GM18951 (cell line): ENCODE measurements around the gene ZNF837.

ENCODE experiments used
- POLR2A ChIP-seq: IDR thresholded peaks from 4 replicates; pipeline ENCODE4 v1.6.1; 2011; ENCODE audit warnings: mild to moderate bottlenecking; ENCODE audit not compliant: insufficient read length, insufficient read depth; ENCODE audit errors: extremely low read depth
- in situ Hi-C: fragments of 300-500 bp; cut with MboI; formaldehyde crosslinking; loops from one replicate; pipeline ENCODE4 v1.12.0; 2022; ENCODE audit warnings: low sequenced_read_pairs, mixed read lengths, inconsistent platforms; ENCODE audit not compliant: unreplicated experiment

The ZNF837 gene

GRCh38 chr19:58326501-58326913 lies 54.3 kb downstream of the ZNF837 start:
- no peak for TF ChIP-seq POLR2A
- in situ Hi-C loops = no loop called here

GRCh38 chr19:58325311-58326022 lies 55.4 kb downstream of the ZNF837 start:
- TF ChIP-seq POLR2A = no peak
- in situ Hi-C loops = no loop called here

GRCh38 chr19:58319241-58319640 lies 61.6 kb downstream of the ZNF837 start:
- in situ Hi-C loops = no loop called here
- TF ChIP-seq POLR2A = no peak

- TF ChIP-seq POLR2A = no peak
- in situ Hi-C loops = no loop called here
Observed at GRCh38 chr19:58318297-58318696, 62.5 kb downstream of the ZNF837 start.
